ENCODE measurements around the gene KATNBL1. TPM values are rescaled to one million over a fixed set of nuclear protein-coding genes. Genes with fewer than 3 reads are reported as not detected.

KATNBL1 gene
- total and polyA plus RNA-seq, 4 donors: 6.4 to 26.2 (median 22.0) TPM

DNA sequence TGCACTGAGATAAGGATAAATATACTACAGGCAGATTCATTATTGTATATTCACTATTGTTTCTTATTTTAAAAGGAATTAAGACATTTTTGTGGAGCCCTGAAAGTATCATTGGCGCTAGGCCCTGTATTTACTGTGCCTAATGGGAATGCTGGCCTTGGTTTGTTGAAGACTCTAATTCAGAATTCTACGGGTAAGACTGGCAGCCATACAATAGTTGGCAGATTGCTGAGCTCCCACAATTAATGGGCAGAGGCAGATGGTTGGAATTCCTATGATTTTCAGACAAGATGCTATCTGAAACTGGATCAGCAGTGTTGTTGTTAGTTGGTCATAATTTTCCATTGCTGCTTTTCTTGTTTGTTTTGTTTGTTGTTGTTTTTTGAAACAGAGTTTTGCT, 93.3 kb downstream of the KATNBL1 start:
- no peak overlapping the region for H3K27ac ChIP-seq (ENCODE audit: low read depth in 1 of 2, low read length in 2 of 2)
- no peak for TF ChIP-seq RAD21 (IDR thresholded peaks at IDR 0.05)
- no peak for TF ChIP-seq CTCF (IDR thresholded peaks at IDR 0.05; ENCODE audit: low read depth, low read length, missing input control)
- no peak for TF ChIP-seq TAF1 (conservative IDR thresholded peaks at IDR 0.05)
- no peak for TF ChIP-seq HNF4G (IDR thresholded peaks at IDR 0.05)
- no peak for TF ChIP-seq ATF3 (IDR thresholded peaks at IDR 0.05)
- TF ChIP-seq GABPA (IDR thresholded peaks at IDR 0.05 in 1 of 2, conservative IDR thresholded peaks at IDR 0.05 in 1 of 2): no peak
- no peak for TF ChIP-seq YY1 (IDR thresholded peaks at IDR 0.05)
- no peak for TF ChIP-seq SP1 (IDR thresholded peaks at IDR 0.05)
- no peaks in the 10 kb centered on the region for H3K27me3 ChIP-seq (ENCODE audit: control insufficient read depth in 4 of 4, insufficient read depth in 4 of 4, low read length in 3 of 4)
- no peak for DNase-seq (ENCODE audit: low spot score)
- H3K9me3 ChIP-seq (ENCODE audit: control insufficient read depth in 4 of 4, low read length in 3 of 4): no peaks in the 10 kb centered on the region
- no peaks in the 10 kb centered on the region for H3K36me3 ChIP-seq (ENCODE audit: control insufficient read depth in 4 of 4, insufficient read depth in 3 of 4, low read depth in 1 of 4, low read length in 3 of 4)
- no peak overlapping the region for H3K4me3 ChIP-seq (ENCODE audit: low read depth in 1 of 3, low read length in 3 of 3)
- H3K4me1 ChIP-seq (ENCODE audit: control insufficient read depth in 4 of 4, insufficient read depth in 4 of 4, low read length in 3 of 4): peaks cover 0 to 11% (median 9%) of the 10 kb centered on the region in 4 donors
- no peak overlapping the region for H3K9ac ChIP-seq (ENCODE audit: low read depth in 1 of 2, low read length in 2 of 2)
- WGBS: 92% methylated on average over 2 of the region's 2 CpGs

DNA sequence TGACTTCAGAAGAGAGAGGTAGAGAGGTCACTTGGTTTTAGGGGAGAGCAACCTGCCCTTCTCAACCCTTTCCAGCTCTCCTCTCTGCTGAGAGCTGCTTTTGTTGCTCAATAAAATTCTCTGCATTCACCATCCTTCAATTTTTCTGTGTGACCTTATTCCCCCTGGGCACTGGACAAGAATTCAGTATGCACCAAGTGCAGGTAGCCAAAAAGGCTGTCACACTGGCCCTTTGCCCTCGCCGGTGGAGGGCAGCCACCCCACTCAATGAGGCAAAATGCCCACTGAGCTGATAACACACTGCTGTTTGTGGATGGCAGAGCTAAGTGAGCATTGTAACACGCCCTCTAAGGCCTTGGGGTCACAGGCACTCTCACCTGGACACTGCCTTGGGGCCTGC, 95.2 kb downstream of the KATNBL1 start:
- H3K36me3 ChIP-seq (ENCODE audit: control insufficient read depth in 4 of 4, insufficient read depth in 3 of 4, low read depth in 1 of 4, low read length in 3 of 4): no peaks in the 10 kb centered on the region
- TF ChIP-seq RXRA (IDR thresholded peaks at IDR 0.05) (peak; percentile 50 to 72), SP1 (IDR thresholded peaks at IDR 0.05) (peak; percentile 51), FOXA2 (IDR thresholded peaks at IDR 0.05) (no peak), RAD21 (IDR thresholded peaks at IDR 0.05) (peak in 1 of 2 donors; percentile 15), HNF4A (conservative IDR thresholded peaks at IDR 0.05) (peak; percentile 48 to 68)
- TF ChIP-seq, protein P1, sequence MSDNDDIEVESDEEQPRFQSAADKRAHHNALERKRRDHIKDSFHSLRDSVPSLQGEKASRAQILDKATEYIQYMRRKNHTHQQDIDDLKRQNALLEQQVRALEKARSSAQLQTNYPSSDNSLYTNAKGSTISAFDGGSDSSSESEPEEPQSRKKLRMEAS (IDR thresholded peaks at IDR 0.05): no peak
- TF ChIP-seq, protein P2, sequence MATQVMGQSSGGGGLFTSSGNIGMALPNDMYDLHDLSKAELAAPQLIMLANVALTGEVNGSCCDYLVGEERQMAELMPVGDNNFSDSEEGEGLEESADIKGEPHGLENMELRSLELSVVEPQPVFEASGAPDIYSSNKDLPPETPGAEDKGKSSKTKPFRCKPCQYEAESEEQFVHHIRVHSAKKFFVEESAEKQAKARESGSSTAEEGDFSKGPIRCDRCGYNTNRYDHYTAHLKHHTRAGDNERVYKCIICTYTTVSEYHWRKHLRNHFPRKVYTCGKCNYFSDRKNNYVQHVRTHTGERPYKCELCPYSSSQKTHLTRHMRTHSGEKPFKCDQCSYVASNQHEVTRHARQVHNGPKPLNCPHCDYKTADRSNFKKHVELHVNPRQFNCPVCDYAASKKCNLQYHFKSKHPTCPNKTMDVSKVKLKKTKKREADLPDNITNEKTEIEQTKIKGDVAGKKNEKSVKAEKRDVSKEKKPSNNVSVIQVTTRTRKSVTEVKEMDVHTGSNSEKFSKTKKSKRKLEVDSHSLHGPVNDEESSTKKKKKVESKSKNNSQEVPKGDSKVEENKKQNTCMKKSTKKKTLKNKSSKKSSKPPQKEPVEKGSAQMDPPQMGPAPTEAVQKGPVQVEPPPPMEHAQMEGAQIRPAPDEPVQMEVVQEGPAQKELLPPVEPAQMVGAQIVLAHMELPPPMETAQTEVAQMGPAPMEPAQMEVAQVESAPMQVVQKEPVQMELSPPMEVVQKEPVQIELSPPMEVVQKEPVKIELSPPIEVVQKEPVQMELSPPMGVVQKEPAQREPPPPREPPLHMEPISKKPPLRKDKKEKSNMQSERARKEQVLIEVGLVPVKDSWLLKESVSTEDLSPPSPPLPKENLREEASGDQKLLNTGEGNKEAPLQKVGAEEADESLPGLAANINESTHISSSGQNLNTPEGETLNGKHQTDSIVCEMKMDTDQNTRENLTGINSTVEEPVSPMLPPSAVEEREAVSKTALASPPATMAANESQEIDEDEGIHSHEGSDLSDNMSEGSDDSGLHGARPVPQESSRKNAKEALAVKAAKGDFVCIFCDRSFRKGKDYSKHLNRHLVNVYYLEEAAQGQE (IDR thresholded peaks at IDR 0.05): no peak
- H3K4me3 ChIP-seq (ENCODE audit: low read depth in 1 of 3, low read length in 3 of 3): no peak overlapping the region
- H3K27me3 ChIP-seq (ENCODE audit: control insufficient read depth in 4 of 4, insufficient read depth in 4 of 4, low read length in 3 of 4): no peaks in the 10 kb centered on the region
- H3K9ac ChIP-seq (ENCODE audit: low read depth in 1 of 2, low read length in 2 of 2): no peak overlapping the region
- 37% methylated on average over 3 of the region's 3 CpGs for WGBS
- no peaks in the 10 kb centered on the region for H3K9me3 ChIP-seq (ENCODE audit: control insufficient read depth in 4 of 4, low read length in 3 of 4)
- H3K4me1 ChIP-seq (ENCODE audit: control insufficient read depth in 4 of 4, insufficient read depth in 4 of 4, low read length in 3 of 4): peaks cover 0 to 11% (median 9%) of the 10 kb centered on the region in 4 donors
- DNase-seq (ENCODE audit: low spot score): no peak
- H3K27ac ChIP-seq (ENCODE audit: low read depth in 1 of 2, low read length in 2 of 2): no peak overlapping the region
